ENCODE results near the gene SOX14.

DNA sequence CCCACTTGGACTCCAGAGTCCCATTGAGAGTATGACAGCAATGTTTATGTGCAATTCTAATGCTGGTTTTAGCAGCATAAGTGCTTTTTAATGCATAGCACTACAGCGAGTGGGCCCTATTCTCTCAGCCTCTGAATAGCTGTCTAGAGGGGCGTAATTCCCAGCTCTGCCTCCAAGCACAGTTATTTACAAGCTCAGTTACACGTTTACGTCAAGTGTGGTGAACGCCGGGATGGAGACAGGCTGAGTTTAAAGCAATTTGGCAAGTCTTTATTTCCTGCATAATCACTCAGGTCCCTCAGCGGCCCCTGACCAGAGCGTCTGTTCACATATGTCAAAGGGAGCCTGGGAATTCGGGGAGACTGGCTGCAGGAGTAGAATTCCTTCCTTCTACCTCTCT, 43.9 kb downstream of the SOX14 start:
- TF ChIP-seq CTCF (IDR thresholded peaks at IDR 0.05; ENCODE audit: poor library complexity, severe bottlenecking) (no peak), TAF1 (IDR thresholded peaks at IDR 0.05; ENCODE audit: low read depth) (no peak), MXI1 (conservative IDR thresholded peaks at IDR 0.05; ENCODE audit: poor library complexity, severe bottlenecking) (no peak)
